Endodermal cell (in vitro differentiated cells): Measurements from ENCODE around the gene ACAA2. TPM values are rescaled to one million over a fixed set of nuclear protein-coding genes. Genes with fewer than 3 reads are reported as not detected.

Experiments used
- DNase-seq: peaks from one replicate; pipeline ENCODE4 v3.0.0-alpha.2; 2017
- H3K27ac ChIP-seq: 2 replicates; pipeline ENCODE4 v1.5.1; 2013; ENCODE audit warnings: mild to moderate bottlenecking, low read depth, low read length, moderate library complexity
- H3K27me3 ChIP-seq: 2 replicates; pipeline ENCODE4 v1.6.1; 2013; ENCODE audit warnings: mild to moderate bottlenecking, low read length, moderate library complexity; ENCODE audit not compliant: insufficient read depth, control insufficient read depth, poor library complexity, severe bottlenecking
- H3K36me3 ChIP-seq: 2 replicates; pipeline ENCODE4 v1.7.0; 2013; ENCODE audit warnings: mild to moderate bottlenecking, low read length, moderate library complexity; ENCODE audit not compliant: control insufficient read depth, insufficient read depth
- H3K4me1 ChIP-seq: one replicate; pipeline ENCODE4 v1.7.0; 2013; ENCODE audit warnings: low read length; ENCODE audit not compliant: control insufficient read depth, insufficient read depth
- H3K4me3 ChIP-seq: 2 replicates; pipeline ENCODE4 v1.5.1; 2013; ENCODE audit warnings: mild to moderate bottlenecking, low read length, moderate library complexity
- H3K9ac ChIP-seq: 2 replicates; pipeline ENCODE4 v1.6.1; 2013; ENCODE audit warnings: mild to moderate bottlenecking, low read length, moderate library complexity; ENCODE audit not compliant: poor library complexity, severe bottlenecking; ENCODE audit errors: extremely low read depth
- H3K9me3 ChIP-seq: 2 replicates; pipeline ENCODE4 v1.6.1; 2013; ENCODE audit warnings: mild to moderate bottlenecking, low read length, moderate library complexity; ENCODE audit not compliant: control insufficient read depth
- H3K27ac Mint-ChIP-seq: 2 replicates; pipeline ENCODE4 v1.8.0; 2020; ENCODE audit warnings: mixed read lengths
- H3K27me3 Mint-ChIP-seq: 2 replicates; pipeline ENCODE4 v1.8.0; 2021; ENCODE audit warnings: mild to moderate bottlenecking, mixed read lengths; ENCODE audit not compliant: insufficient read depth
- H3K36me3 Mint-ChIP-seq: 2 replicates; pipeline ENCODE4 v1.8.0; 2020; ENCODE audit warnings: low read depth, mixed read lengths
- H3K4me1 Mint-ChIP-seq: 2 replicates; pipeline ENCODE4 v1.8.0; 2020; ENCODE audit warnings: mixed read lengths
- H3K4me3 Mint-ChIP-seq: 2 replicates; pipeline ENCODE4 v1.8.0; 2020; ENCODE audit warnings: mild to moderate bottlenecking, moderate library complexity, mixed read lengths
- H3K9me3 Mint-ChIP-seq: 2 replicates; pipeline ENCODE4 v1.8.0; 2020; ENCODE audit warnings: mild to moderate bottlenecking, mixed read lengths
- CTCF ChIP-seq: fragments of 200-600 bp; sonication (generic); conservative IDR thresholded peaks from 2 replicates; pipeline ENCODE4 v1.5.0; 2021; ENCODE audit warnings: antibody characterized with exemption, mild to moderate bottlenecking
- WGBS, 2 experiments: methylation state at CpG; one replicate each; pipeline versions ENCODE4 v1.1.5 to v1.1.7; 2013; ENCODE audit warnings: missing lambda C conversion rate in 2 of 2, mixed read lengths in 1 of 2; ENCODE audit not compliant: insufficient coverage in 1 of 2, insufficient read length in 1 of 2; 5-methylcytosine and 5-hydroxymethylcytosine counted together
- total RNA-seq, 2 donors: library from RNA; stranded (reverse); fragmentation: NEBNext Ultra II Directional in 1 of 2; extraction: Animal tissue kit (Norgen Biotek cat#: 25700) in 1 of 2; gene quantifications; 2 replicates in 1 of 2; 3 replicates in 1 of 2; pipeline ENCODE4 v1.2.1, GENCODE V29; 2021

Gene ACAA2
- total RNA-seq, 2 donors from 2014 or later = 128 to 131 TPM

GRCh38 chr18:49744376-49745008 is 68.8 kb downstream of the ACAA2 start:
- H3K36me3 Mint-ChIP-seq = no peaks in the 10 kb centered on the region
- 87 to 94% methylated on average over 3 to 8 of the region's 8 CpGs for WGBS, 2 experiments

GRCh38 chr18:49743117-49743567 is 70.2 kb downstream of the ACAA2 start:
- peaks cover 2% of the 10 kb centered on the region for H3K27me3 Mint-ChIP-seq
- no peaks in the 10 kb centered on the region for H3K36me3 Mint-ChIP-seq
- DNase-seq = no peak
- H3K27ac ChIP-seq = no peak overlapping the region
- no peaks in the 10 kb centered on the region for H3K36me3 ChIP-seq
- H3K4me3 ChIP-seq = no peak overlapping the region
- no peaks in the 10 kb centered on the region for H3K4me1 ChIP-seq
- no peaks in the 10 kb centered on the region for H3K9me3 ChIP-seq
- H3K9me3 Mint-ChIP-seq = no peaks in the 10 kb centered on the region
- no peak overlapping the region for H3K9ac ChIP-seq
- no peak for TF ChIP-seq CTCF
- H3K27me3 ChIP-seq = no peaks in the 10 kb centered on the region
- H3K4me1 Mint-ChIP-seq = no peaks in the 10 kb centered on the region
- no peak overlapping the region for H3K4me3 Mint-ChIP-seq
- 95 to 98% methylated on average over 5 of the region's 5 CpGs for WGBS, 2 experiments
- H3K27ac Mint-ChIP-seq = no peak overlapping the region

More at GRCh38 chr18:49744376-49745008, 68.8 kb downstream of the ACAA2 start:
- Mint-ChIP-seq H3K27me3 (peaks cover 2% of the 10 kb centered on the region), H3K4me1 (no peaks in the 10 kb centered on the region), H3K27ac (no peak overlapping the region), H3K4me3 (no peak overlapping the region), H3K9me3 (no peaks in the 10 kb centered on the region)
- Histone ChIP-seq H3K4me1 (no peaks in the 10 kb centered on the region), H3K27me3 (no peaks in the 10 kb centered on the region), H3K4me3 (no peak overlapping the region), H3K9ac (no peak overlapping the region), H3K27ac (no peak overlapping the region), H3K9me3 (no peaks in the 10 kb centered on the region), H3K36me3 (no peaks in the 10 kb centered on the region)
- TF ChIP-seq CTCF = no peak
- no peak for DNase-seq

GRCh38 chr18:49742316-49743116 is 70.8 kb downstream of the ACAA2 start:
- Mint-ChIP-seq H3K27ac (no peak overlapping the region), H3K4me1 (no peaks in the 10 kb centered on the region), H3K27me3 (peaks cover 2% of the 10 kb centered on the region), H3K9me3 (no peaks in the 10 kb centered on the region), H3K36me3 (no peaks in the 10 kb centered on the region), H3K4me3 (no peak overlapping the region)
- Histone ChIP-seq H3K4me3 (no peak overlapping the region), H3K36me3 (no peaks in the 10 kb centered on the region), H3K9me3 (no peaks in the 10 kb centered on the region), H3K27me3 (no peaks in the 10 kb centered on the region), H3K4me1 (no peaks in the 10 kb centered on the region), H3K27ac (no peak overlapping the region), H3K9ac (no peak overlapping the region)
- DNase-seq = no peak
- no peak for TF ChIP-seq CTCF
- WGBS, 2 experiments = 87 to 95% methylated on average over 3 to 4 of the region's 4 CpGs
